Uterus (tissue), 4 donors: ENCODE data around the gene SYMPK. TPM values are rescaled to one million over a fixed set of nuclear protein-coding genes. Genes with fewer than 3 reads are reported as not detected.

Source experiments
- DNase-seq, 2 donors: peaks; one replicate each; pipeline ENCODE4 v3.0.0-alpha.2; 2019 to 2020
- H3K27ac ChIP-seq, 2 donors: fragments of 200-600 bp; sonication (generic); 1 replicate in 1 of 2; 2 replicates in 1 of 2; pipeline ENCODE4 v1.5.1; 2016 to 2018
- H3K27me3 ChIP-seq, 2 donors: fragments of 200-600 bp; sonication (generic); one replicate each; pipeline ENCODE4 v1.5.1; 2018 to 2019; ENCODE audit warnings: control low read depth in 1 of 2
- H3K36me3 ChIP-seq, 2 donors: fragments of 200-600 bp; sonication (generic); one replicate each; pipeline ENCODE4 v1.5.1; 2019; ENCODE audit warnings: control low read depth in 1 of 2
- H3K4me1 ChIP-seq, 2 donors: fragments of 200-600 bp; sonication (generic); one replicate each; pipeline ENCODE4 v1.5.1; 2018 to 2019; ENCODE audit warnings: control low read depth in 1 of 2
- H3K4me3 ChIP-seq, 2 donors: fragments of 200-600 bp; sonication (generic); 1 replicate in 1 of 2; 2 replicates in 1 of 2; pipeline ENCODE4 v1.5.1; 2018 to 2019; ENCODE audit warnings: mild to moderate bottlenecking in 1 of 2
- H3K9me3 ChIP-seq, 2 donors: fragments of 200-600 bp; sonication (generic); one replicate each; pipeline ENCODE4 v1.5.1; 2019; ENCODE audit warnings: control low read depth in 1 of 2
- CTCF ChIP-seq, 4 experiments: fragments of 200-600 bp in 2 of 4; fragments of 450-650 bp in 2 of 4; sonication (generic) in 2 of 4; IDR thresholded peaks; one replicate each; pipeline ENCODE4 v1.5.1; 2016 to 2019; ENCODE audit warnings: antibody characterized with exemption in 4 of 4, mild to moderate bottlenecking in 2 of 4, moderate library complexity in 1 of 4
- POLR2A ChIP-seq, 2 donors: fragments of 450-650 bp; IDR thresholded peaks; one replicate each; pipeline ENCODE4 v1.6.1; 2016; ENCODE audit warnings: antibody characterized with exemption in 2 of 2, mild to moderate bottlenecking in 1 of 2, moderate library complexity in 1 of 2
- intact Hi-C: fragments of 100-400 bp; cut with DNase I; formaldehyde crosslinking; loops from one replicate; pipeline ENCODE4 v1.15.1; 2023; ENCODE audit warnings: low total_unique reads
- total RNA-seq, 4 donors: library from RNA; depleted of rRNA in 3 of 4; stranded (reverse); fragments of >200 nt in 3 of 4; gene quantifications; one replicate each; pipeline versions ENCODE4 v1.1.0 to v1.2.4, GENCODE V29; 2014 to 2023
- donor health status: DM: yes; HTN: yes; CAD: no.

SYMPK gene
- total RNA-seq, 4 donors from 2014 or later: 32.0 to 72.6 (median 46.4) TPM

- no peak overlapping the region for H3K27ac ChIP-seq
- intact Hi-C loops: no loop called here
- no peak for DNase-seq
- no peaks in the 10 kb centered on the region for H3K36me3 ChIP-seq
- H3K4me1 ChIP-seq: peaks cover 0 to 11% of the 10 kb centered on the region in 2 donors
- H3K27me3 ChIP-seq: peaks cover 7 to 9% of the 10 kb centered on the region in 2 donors
- H3K4me3 ChIP-seq: no peak overlapping the region
- TF ChIP-seq POLR2A (IDR thresholded peaks at IDR 0.05): no peak
- no peak for TF ChIP-seq CTCF (IDR thresholded peaks at IDR 0.05)
- H3K9me3 ChIP-seq: no peaks in the 10 kb centered on the region
These were observed 2.5 kb upstream of the SYMPK start for GRCh38 chr19:45865269-45865948.

- Histone ChIP-seq H3K9me3 (no peaks in the 10 kb centered on the region), H3K27ac (no peak overlapping the region), H3K27me3 (peaks cover 7 to 9% of the 10 kb centered on the region in 2 donors), H3K4me1 (peaks cover 0 to 11% of the 10 kb centered on the region in 2 donors), H3K36me3 (no peaks in the 10 kb centered on the region), H3K4me3 (peak overlapping the region in 1 of 2 donors; percentile 25)
- intact Hi-C loops: no loop called here
- TF ChIP-seq POLR2A (IDR thresholded peaks at IDR 0.05): no peak
- TF ChIP-seq CTCF (IDR thresholded peaks at IDR 0.05): no peak
- no peak for DNase-seq
These were observed 1.7 kb upstream of the SYMPK start for GRCh38 chr19:45864629-45865082.

GRCh38 chr19:45863840-45864628 lies 1.1 kb upstream of the SYMPK start, which contains the start of gene FOXA3:
Gene FOXA3, plus strand, starts transcription at chr19:45864326. Its CDS starts 131 bp downstream, at chr19:45864457.
- peak in 1 of 2 donors; percentile 28 for DNase-seq
- no peaks in the 10 kb centered on the region for H3K36me3 ChIP-seq
- peaks cover 0 to 11% of the 10 kb centered on the region in 2 donors for H3K4me1 ChIP-seq
- no peak for TF ChIP-seq POLR2A (IDR thresholded peaks at IDR 0.05)
- peak; percentile 34 to 62 (median 44) for TF ChIP-seq CTCF (IDR thresholded peaks at IDR 0.05)
- intact Hi-C loops: no loop called here
- H3K4me3 ChIP-seq: peak within 1 kb of the TSS; percentile 29 to 99
- H3K27me3 ChIP-seq: peaks cover 7 to 9% of the 10 kb centered on the region in 2 donors
- H3K27ac ChIP-seq: no peak within 1 kb of the TSS
- no peaks in the 10 kb centered on the region for H3K9me3 ChIP-seq

GRCh38 chr19:45863335-45863839 lies 440 bp upstream of the SYMPK start:
- Histone ChIP-seq H3K4me3 (peak overlapping the region; percentile 29 to 99), H3K27ac (no peak overlapping the region), H3K9me3 (no peaks in the 10 kb centered on the region), H3K4me1 (peaks cover 0 to 11% of the 10 kb centered on the region in 2 donors), H3K36me3 (no peaks in the 10 kb centered on the region), H3K27me3 (peaks cover 7 to 9% of the 10 kb centered on the region in 2 donors)
- TF ChIP-seq CTCF (IDR thresholded peaks at IDR 0.05) (no peak), POLR2A (IDR thresholded peaks at IDR 0.05) (peak in 1 of 2 donors; percentile 1)
- intact Hi-C loops: no loop called here
- no peak for DNase-seq

GRCh38 chr19:45862271-45862563 lies 730 bp downstream of the SYMPK start:
- Histone ChIP-seq H3K4me3 (peak overlapping the region; percentile 68 to 99), H3K27me3 (peaks cover 7 to 9% of the 10 kb centered on the region in 2 donors), H3K4me1 (peaks cover 0 to 11% of the 10 kb centered on the region in 2 donors), H3K36me3 (no peaks in the 10 kb centered on the region), H3K9me3 (no peaks in the 10 kb centered on the region), H3K27ac (peak overlapping the region; percentile 88)
- intact Hi-C loops: no loop called here
- TF ChIP-seq POLR2A (IDR thresholded peaks at IDR 0.05): no peak
- TF ChIP-seq CTCF (IDR thresholded peaks at IDR 0.05): no peak
- no peak for DNase-seq
